SU-DHL-6 (cell line): ENCODE measurements around the gene ASPDH.

Experiments
- CTCF ChIP-seq: fragments of 200-600 bp; sonication (generic); IDR thresholded peaks from one replicate; pipeline ENCODE4 v1.5.1; 2017; ENCODE audit warnings: antibody characterized with exemption, mild to moderate bottlenecking, low read length, moderate library complexity; ENCODE audit not compliant: insufficient read depth, poor library complexity, severe bottlenecking
- EZH2phosphoT487 ChIP-seq: fragments of 200-600 bp; sonication (generic), shearing (Covaris generic); conservative IDR thresholded peaks from 2 replicates; pipeline ENCODE4 v1.6.1; 2018; ENCODE audit warnings: mild to moderate bottlenecking, antibody characterized with exemption, low read length, moderate library complexity, mixed read lengths

GRCh38 chr19:50494186-50495019, 19.3 kb downstream of the ASPDH start:
- no peak for TF ChIP-seq CTCF
- TF ChIP-seq EZH2phosphoT487: no peak
